NCI-H2227 treated with DMSO at 0.1 percent for 48 hours (cell line): ENCODE measurements around the gene ZNF91.
A peak's percentile ranks its signal among the peaks of the same experiment; 100 is the strongest.
"Not testable (repeated sequence)": the region's sequence is repeated elsewhere in the genome, so short reads cannot be mapped to it uniquely, and the experiment has no call there.

Experiments
- DNase-seq: peaks from one replicate; lab custom pipeline; 2025; lab: John Stamatoyannopoulos, UW

The ZNF91 gene

GRCh38 chr19:23395041-23395721 lies at the start of gene ZNF91:
Gene ZNF91, minus strand, starts transcription at chr19:23395471. Its CDS starts 117 bp downstream, at chr19:23395354.
- DNase-seq: peak; percentile 88

DNA sequence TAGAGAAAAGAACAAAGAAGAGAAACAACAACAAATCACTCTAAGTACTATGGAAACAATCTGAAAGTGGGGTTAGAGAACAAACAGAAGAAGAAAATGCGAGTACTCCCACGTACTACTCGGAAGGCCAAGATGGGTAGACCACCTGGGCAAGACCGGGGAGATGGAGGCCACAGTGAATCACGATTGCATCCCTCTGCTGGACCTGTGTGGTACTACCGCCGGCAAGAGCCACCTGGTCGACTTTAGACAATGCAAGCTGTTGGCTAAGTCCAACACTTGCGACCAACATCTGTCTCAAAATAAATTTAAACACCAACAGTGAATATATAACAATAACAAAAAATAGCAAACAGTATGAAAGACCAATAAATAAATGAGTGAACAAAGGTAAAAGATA lies 45.5 kb upstream of the ZNF91 start:
- DNase-seq: no peak

- no peak for DNase-seq
Observed at GRCh38 chr19:23440207-23440606, 44.9 kb upstream of the ZNF91 start.

DNA sequence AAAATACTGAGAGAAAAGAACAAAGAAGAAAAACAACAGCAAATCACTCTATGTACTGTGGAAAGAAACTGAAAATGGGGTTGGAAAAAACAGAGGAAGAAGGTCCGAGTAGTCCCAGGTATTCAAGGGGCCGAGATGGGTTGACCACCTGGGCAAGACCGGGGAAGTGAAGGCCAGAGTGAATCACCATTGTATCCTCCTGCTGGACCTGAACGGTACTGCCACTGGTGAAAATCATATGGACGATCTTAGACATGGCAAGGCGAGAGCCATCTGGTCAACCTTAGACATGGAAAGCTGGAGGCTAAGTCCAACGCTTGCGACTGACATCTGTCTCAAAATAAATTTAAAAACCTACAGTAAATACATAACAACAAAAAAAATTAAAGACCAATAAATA lies 44.4 kb upstream of the ZNF91 start:
- no peak for DNase-seq

DNA sequence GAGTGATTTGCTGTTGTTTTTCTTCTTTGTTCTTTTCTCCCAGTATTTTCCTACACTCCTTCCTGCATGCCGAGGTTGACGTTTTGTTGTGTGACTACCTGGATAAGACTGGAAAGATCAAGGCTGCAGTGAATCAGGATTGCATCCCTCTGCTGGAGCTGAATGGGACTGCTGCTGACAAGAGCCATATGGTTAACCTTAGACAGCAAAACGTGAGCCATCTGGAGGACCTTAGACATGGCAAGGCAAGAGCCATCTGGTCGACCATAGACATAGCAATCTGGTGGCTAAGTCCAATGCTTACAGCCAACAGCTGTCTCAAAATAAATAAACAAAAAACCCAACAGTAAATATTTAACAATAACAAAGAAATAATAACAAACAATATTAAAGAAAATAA lies 42.6 kb upstream of the ZNF91 start:
- no peak for DNase-seq

GRCh38 chr19:23436944-23437343 lies 41.7 kb upstream of the ZNF91 start:
- no peak for DNase-seq

DNA sequence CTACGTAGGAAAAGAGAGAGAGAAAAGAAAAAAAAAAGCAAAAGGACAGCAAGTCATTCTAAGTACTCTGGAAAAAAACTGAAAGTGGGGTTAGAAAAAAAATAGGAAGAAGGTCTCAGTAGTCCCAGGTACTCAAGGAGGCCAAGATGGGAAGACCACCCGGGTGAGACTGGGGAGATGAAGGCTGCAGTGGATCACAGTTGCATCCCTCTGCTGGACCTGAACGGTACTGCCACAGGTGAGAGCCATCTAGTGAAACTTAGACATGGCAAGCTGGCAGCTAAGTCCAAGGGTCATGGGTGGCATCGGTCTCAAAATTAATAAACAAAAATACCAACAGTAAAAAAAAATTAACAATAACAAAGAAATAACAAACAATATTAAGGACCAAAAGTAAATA lies 41.0 kb upstream of the ZNF91 start:
- DNase-seq: no peak

- DNase-seq: no peak
Observed at GRCh38 chr19:23420824-23421223, 25.6 kb upstream of the ZNF91 start.

DNA sequence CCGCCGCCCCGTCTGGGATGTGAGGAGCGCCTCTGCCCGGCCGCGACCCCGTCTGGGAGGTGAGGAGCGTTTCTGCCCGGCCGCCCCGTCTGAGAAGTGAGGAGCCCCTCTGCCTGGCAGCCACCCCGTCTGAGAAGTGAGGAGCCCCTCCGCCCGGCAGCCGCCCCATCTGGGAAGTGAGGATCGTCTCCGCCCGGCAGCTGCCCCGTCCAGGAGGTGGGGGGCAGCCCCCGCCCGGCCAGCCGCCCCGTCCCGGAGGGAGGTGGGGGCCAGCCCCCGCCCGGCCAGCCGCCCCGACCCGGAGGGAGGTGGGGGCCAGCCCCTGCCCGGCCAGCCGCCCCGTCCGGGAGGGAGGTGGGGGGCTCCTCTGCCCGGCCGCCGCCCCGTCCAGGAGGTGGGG lies 24.0 kb upstream of the ZNF91 start:
- not testable (repeated sequence) for DNase-seq

DNA sequence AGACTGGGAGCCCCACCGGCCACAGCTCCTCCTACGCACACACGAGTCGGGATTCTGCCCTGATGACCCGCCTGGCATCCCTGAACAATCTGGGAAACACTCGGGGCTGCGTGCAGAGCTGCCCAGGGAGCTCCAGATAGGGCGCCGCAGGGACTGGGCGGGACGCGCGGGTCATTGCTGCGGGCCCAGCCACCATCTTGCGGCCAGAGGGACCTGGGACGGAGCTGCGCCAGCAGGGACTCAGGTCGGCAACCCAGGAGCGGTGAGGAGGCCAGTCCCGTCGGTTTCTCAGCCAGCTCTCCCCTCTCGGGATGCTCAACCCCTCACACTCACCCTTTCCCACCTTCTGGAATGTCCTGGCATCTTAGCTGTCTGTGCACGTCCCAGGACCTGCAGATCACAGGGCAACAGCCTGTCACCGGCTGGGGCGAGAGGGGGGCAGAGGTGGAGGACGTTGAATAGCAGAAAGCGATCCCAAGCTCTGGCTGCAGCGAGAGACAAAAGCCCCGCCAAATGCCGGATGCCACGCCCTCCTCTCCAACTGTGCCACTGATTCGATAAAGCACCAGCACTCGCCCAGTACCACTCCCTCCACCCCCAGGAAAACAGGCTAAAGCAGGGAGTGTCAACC lies 20.4 kb upstream of the ZNF91 start:
- DNase-seq: peak; percentile 62

- DNase-seq: no peak
Observed at GRCh38 chr19:23415034-23415433, 19.8 kb upstream of the ZNF91 start.

- no peak for DNase-seq
Observed at GRCh38 chr19:23410155-23410554, 14.9 kb upstream of the ZNF91 start.

- DNase-seq: no peak
Observed at GRCh38 chr19:23409392-23410048, 14.2 kb upstream of the ZNF91 start.

DNA sequence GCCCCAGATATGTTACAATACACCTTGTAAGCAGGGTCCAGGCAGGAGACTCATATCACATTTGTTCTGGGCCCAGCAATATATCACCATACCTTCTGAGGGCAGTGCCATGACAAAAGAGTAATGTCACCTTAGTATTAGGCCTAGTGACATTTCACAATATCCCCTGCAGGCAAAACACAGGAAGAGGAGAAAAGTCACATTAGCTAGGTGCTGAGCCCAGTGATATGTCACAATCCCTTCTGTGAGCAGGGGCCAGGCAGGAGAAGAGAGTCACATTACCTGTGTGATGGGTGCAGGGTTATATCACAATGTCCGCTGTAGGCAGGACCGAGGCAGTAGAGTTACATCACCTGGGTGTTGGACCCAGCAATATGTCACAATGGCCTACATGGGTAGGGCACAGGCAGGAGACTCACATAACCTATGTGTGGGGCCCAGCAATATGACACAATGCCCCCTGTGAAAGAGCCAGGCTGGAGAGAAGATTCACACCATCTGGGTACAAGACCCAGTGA lies 12.4 kb upstream of the ZNF91 start:
- DNase-seq: no peak

DNA sequence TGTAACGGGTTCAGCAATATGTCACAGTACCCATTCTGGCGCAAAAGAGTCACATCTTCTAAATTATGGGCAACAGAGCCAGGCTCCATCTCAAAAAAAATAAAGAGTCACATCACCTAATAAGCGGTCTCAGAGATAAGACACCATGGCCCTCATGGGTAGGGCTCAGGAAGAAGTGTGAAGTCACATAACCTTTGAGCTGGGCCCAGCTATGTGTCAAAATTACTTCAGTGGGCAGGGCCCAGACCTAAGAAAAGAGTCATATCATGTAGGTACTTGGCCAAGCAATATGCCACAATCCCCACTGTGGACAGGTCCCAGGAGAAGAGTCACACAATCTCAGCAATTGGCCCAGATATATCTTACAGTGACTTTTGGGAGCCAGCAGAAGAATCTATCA lies 11.4 kb upstream of the ZNF91 start:
- no peak for DNase-seq

- DNase-seq: no peak
Observed at GRCh38 chr19:23406091-23406490, 10.8 kb upstream of the ZNF91 start.

GRCh38 chr19:23404676-23405075 lies 9.4 kb upstream of the ZNF91 start:
- no peak for DNase-seq

GRCh38 chr19:23403581-23404324 lies 8.5 kb upstream of the ZNF91 start:
- DNase-seq: no peak

- no peak for DNase-seq
Observed at GRCh38 chr19:23403052-23403451, 7.8 kb upstream of the ZNF91 start.

DNA sequence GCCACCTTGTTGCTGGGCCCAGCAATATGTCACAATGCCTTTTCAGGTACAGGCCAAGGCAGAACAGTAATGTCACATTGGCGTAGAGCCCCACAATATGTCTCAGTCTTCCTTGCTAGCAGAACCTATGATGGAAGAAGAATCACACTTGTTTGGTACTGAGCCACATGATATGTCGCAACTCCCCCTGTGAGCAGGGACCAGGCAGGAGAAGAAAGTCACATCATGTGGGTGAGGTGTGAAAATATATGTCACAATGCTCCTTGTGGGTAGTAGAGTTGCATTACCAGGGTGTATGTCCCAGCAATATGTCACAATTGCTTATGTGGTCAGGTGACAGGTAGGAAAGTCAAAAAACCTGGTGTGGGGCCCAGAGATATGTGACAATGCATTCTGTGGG lies 7.1 kb upstream of the ZNF91 start:
- DNase-seq: no peak

- DNase-seq: no peak
Observed at GRCh38 chr19:23401086-23401610, 5.9 kb upstream of the ZNF91 start.

DNA sequence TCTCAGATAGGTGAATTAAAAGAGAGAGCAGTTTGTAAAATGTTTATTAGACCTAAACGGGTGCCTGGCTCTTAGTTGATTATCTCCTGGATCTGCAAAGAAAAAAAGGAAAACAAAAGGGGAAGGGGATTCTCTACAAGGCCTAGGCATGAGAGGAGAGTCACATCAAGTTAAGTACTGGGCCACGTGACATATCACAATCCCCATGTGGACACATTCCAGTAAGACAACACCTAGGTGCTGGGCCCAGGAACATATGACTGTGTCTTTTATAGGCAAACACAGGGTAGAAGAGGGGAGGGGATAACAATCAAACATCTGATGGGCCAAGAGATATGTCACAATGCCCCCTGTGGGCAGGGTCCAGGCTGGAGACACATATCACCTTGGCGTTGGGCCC lies 4.2 kb upstream of the ZNF91 start:
- DNase-seq: no peak
